HG03469 (cell line): ENCODE data around the gene CAPN13.
A peak's percentile ranks its signal among the peaks of the same experiment; 100 is the strongest.

ENCODE experiments used
- ATAC-seq: cut with Tn5 transposase; IDR thresholded peaks from one replicate; pipeline ENCODE4 v1.9.1; 2021; ENCODE audit warnings: mild to moderate bottlenecking, moderate library complexity, moderate number of reproducible peaks; ENCODE audit not compliant: unreplicated experiment

Gene CAPN13

GRCh38 chr2:30732376-30732775 lies 74.9 kb downstream of the CAPN13 start:
- ATAC-seq = no peak

DNA sequence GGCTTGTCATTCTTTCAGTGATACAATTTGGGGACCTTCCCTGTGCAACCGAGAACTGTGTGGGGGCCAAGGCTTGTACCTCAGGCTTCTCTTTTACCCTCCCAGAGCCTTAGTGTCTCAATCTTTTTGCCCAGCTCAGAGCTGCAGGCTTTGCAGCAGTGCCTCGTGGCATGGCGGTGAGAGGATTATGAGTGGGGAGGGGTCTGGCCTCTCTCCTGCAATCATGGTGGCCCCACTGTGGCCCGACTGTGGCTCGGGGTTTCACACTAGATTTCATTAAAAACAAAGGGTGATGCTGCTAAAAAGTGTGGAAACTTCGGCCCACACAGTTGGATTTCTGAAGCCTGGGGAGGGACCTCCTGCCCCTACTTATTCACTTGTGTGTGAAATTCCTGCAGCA lies 75.5 kb downstream of the CAPN13 start:
- ATAC-seq = no peak

- no peak for ATAC-seq
Observed at GRCh38 chr2:30730736-30731647, 76.3 kb downstream of the CAPN13 start.

DNA sequence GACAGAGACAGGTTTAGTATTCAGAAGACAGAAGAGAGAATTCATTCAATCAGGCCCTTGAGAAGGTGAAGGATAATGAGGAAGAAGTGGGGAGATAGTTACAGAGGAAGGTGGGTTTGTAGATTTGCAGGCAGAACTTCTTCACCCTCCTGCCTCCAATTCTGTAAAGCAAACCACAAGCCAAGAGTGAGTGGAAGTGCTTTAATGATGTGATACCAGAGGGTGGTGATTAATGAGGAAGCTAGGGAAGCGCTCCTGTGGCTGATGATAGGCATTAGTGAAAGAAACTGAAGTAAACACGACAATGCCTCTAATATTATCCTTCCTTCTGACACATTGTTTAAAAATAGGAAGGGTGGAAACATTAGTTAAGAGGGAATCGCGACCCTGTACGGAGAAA lies 78.2 kb downstream of the CAPN13 start:
- no peak for ATAC-seq

- no peak for ATAC-seq
Observed at GRCh38 chr2:30722936-30723725, 84.1 kb downstream of the CAPN13 start.

- no peak for ATAC-seq
Observed at GRCh38 chr2:30721668-30722647, 85.3 kb downstream of the CAPN13 start.

DNA sequence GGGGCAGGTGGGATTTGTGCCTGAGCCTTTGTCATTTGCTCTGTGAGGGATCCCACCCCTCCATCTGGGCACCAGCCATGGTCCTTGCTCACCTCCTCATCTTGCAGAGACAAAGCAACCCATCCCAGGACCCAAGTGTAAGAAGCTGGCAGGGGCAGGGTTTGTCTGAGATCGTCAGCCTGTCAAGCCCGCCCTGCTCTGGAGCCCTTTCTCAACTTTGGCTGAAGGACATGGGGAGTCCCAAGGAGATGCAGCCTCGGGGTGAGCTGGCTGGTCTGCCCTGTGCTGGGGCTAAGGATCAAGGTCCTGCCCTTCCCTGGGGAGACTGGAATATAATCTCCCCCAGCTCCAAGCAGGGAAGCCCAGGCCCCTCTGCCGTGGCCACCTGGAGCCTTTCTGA lies 86.0 kb downstream of the CAPN13 start:
- ATAC-seq = no peak

DNA sequence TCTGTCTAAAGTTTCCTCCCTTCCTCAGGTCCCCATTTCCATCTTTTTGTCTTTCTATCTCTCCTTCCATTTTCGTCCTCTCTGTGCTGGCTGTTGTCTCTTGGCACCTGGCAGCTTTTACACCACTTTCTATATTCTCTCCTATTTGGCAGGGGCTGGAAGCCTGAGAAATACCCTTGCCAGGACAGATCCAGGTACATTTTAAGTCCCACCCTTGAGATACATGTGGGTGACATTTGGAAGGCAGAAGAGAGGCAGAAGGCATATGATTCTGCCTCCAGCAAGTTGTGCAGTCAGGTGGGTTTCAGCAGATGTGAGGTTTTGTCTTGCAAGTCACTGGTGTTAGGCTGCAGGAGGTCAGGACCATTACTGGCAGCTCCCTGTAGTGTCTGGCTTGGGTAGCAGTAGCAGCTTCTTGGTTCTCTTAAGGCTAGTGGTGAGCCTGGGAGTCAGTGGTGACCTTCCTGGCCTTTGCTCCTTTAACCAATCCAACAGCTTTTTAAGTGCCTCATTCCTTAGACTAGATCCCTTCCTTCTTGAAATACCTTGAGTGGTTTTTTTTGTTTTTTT lies 90.1 kb downstream of the CAPN13 start:
- no peak for ATAC-seq

- ATAC-seq = no peak
Observed at GRCh38 chr2:30716123-30716900, 90.9 kb downstream of the CAPN13 start.

- ATAC-seq = no peak
Observed at GRCh38 chr2:30714811-30715709, 92.2 kb downstream of the CAPN13 start.

DNA sequence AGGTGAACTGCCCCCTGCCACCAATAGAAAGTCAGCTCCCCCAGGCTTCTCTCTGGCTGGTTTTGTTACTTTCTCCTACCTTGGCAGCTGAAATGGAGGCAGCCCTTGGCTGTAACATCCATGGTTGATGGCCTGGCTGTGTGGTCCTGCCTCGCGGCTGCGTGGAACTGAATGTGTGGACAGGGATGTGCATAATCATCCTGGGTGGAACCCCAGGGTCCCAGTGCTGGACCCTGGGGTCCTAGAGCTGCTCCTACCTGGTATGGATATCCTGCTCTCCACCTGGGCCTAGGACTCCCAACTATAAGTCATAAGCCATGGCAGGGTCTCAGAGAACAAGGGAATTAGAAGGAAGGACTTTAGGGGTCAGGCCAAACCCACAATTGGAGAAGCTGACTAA lies 93.5 kb downstream of the CAPN13 start:
- no peak for ATAC-seq

GRCh38 chr2:30711646-30712085 lies 95.6 kb downstream of the CAPN13 start:
- peak; percentile 68 for ATAC-seq

DNA sequence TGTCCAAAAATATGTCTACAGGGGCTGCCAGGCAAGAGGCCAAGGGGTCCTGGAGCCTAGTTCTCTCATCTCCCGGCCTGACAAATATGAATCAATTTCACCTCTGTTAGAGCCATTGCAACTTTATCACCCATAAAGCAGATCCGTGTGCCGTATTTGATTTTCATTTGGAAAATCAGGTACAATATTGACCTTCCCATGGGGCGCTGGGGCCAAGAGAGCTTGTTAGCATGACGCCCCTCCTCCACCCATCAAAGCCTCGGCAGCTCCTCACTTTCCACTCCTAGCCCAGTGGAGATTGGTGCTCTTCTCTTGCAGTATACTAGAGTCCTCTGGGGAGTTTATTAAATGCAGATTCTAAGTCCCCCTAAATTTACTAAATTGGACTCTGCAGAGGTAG lies 96.8 kb downstream of the CAPN13 start:
- ATAC-seq = no peak

DNA sequence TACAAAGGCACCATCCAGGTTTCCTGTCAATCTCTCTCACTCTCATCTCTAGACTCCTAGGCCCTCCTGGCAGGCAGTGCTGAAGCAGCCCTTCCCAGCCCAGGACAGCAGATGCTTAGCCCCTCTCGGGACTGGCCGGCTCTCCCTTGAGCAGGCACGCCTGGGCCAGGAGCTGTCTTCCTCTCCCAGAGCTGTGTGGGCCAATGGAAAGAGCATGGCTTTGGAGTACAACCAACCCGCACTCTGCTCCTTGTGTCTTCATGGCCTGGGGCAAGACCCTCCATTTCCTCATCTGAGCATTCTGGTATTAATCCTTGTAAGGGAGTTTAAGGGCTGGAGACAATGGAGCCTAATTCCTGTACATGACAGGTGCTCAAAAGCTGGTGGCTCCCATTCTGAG lies 97.2 kb downstream of the CAPN13 start:
- ATAC-seq = no peak

DNA sequence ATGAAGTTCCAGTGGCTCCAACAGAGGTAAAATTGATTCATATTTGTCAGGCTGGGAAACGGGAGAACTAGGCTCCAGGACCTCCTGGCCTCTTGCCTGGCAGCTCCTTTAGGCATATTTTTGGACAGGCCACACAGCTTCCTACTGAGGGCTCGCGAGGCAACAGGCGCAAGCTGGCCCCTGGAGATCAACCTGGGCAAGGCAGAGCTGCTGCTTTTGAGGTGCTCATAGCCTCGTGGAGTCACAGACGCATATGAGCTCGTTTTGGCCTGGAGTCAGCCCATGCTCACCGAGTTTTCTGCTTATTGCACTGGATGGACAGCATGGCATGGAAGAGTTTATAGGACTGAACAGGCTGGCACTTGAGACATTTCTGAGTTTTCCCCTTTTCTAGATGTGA lies 97.7 kb downstream of the CAPN13 start:
- ATAC-seq = no peak

- no peak for ATAC-seq
Observed at GRCh38 chr2:30708491-30709290, 98.6 kb downstream of the CAPN13 start.

DNA sequence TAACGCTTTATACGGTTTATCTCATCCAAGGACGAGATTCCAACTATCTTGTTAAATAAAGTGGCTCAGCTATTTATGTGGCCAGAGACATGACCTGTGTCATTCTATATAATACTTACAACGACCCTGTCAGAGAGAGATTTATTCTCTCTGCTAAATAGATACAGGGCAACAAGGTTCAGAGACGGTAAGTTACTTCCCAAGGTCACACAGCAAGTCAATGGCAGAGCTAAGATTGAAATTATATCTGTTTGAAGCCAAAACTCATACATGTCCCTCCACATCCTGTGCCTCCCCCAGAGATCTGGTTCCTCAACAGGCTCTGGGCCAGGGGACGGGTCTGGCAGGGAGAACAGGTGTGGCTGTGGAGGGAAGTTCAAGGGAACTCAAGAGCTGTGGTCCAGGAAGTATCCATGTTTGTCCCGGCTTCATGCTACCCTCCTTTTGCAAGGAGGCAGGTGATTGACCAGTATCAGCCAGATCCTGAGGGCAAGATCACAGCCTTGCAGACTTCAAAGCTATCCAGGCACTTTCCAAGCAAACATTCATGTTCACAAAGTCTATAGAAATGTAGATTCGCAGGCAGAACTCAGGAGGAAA lies 99.8 kb downstream of the CAPN13 start:
- ATAC-seq = no peak
